NCI-H1105 treated with DMSO at 0.1 percent for 48 hours (cell line): ENCODE measurements around the gene POLR3K.
"Not testable (repeated sequence)": the region's sequence is repeated elsewhere in the genome, so short reads cannot be mapped to it uniquely, and the experiment has no call there.

Experiments
- DNase-seq: peaks from one replicate; lab custom pipeline; 2025; lab: John Stamatoyannopoulos, UW

The POLR3K gene

GRCh38 chr16:42691-43090, 10.7 kb downstream of the POLR3K start:
- no peak for DNase-seq

GRCh38 chr16:42069-42457, 11.3 kb downstream of the POLR3K start:
- DNase-seq: no peak

- no peak for DNase-seq
Measured at GRCh38 chr16:41439-42068, 11.9 kb downstream of the POLR3K start.

GRCh38 chr16:38941-39892, 14.2 kb downstream of the POLR3K start:
- DNase-seq: no peak

GRCh38 chr16:38206-38605, 15.2 kb downstream of the POLR3K start:
- not testable (repeated sequence) for DNase-seq

GRCh38 chr16:37511-37910, 15.9 kb downstream of the POLR3K start:
- DNase-seq: no peak

- DNase-seq: no peak
Measured at GRCh38 chr16:36336-36984, 16.9 kb downstream of the POLR3K start.

GRCh38 chr16:35678-36305, 17.6 kb downstream of the POLR3K start:
- no peak for DNase-seq

GRCh38 chr16:35011-35677, 18.3 kb downstream of the POLR3K start:
- no peak for DNase-seq

GRCh38 chr16:34648-34987, 18.8 kb downstream of the POLR3K start:
- no peak for DNase-seq

- no peak for DNase-seq
Measured at GRCh38 chr16:33877-34647, 19.3 kb downstream of the POLR3K start.

GRCh38 chr16:33154-33876, 20.1 kb downstream of the POLR3K start:
- DNase-seq: not testable (repeated sequence)

GRCh38 chr16:30627-31026, 22.8 kb downstream of the POLR3K start:
- not testable (repeated sequence) for DNase-seq

GRCh38 chr16:25926-26348, 27.5 kb downstream of the POLR3K start:
- DNase-seq: not testable (repeated sequence)

GRCh38 chr16:24151-24550, 29.3 kb downstream of the POLR3K start:
- DNase-seq: not testable (repeated sequence)

GRCh38 chr16:20886-21285, 32.5 kb downstream of the POLR3K start:
- not testable (repeated sequence) for DNase-seq

GRCh38 chr16:17062-17765, 36.2 kb downstream of the POLR3K start:
- not testable (repeated sequence) for DNase-seq

GRCh38 chr16:10772-11171, 42.6 kb downstream of the POLR3K start:
- DNase-seq: peak; percentile 71

GRCh38 chr16:9903-10665, 43.3 kb downstream of the POLR3K start:
- DNase-seq: no peak
